Testis (tissue), 2 donors: ENCODE data around the gene RET.

Experiments
- CTCF ChIP-seq, 3 experiments: fragments of 450-650 bp in 2 of 3; fragments of 200-600 bp in 1 of 3; sonication (generic) in 1 of 3; IDR thresholded peaks; one replicate each; pipeline ENCODE4 v1.5.1; 2016 to 2019; ENCODE audit warnings: antibody characterized with exemption in 3 of 3, mild to moderate bottlenecking in 2 of 3, moderate library complexity in 1 of 3
- POLR2A ChIP-seq: fragments of 450-650 bp; IDR thresholded peaks from one replicate; pipeline ENCODE4 v1.6.1; 2017; ENCODE audit warnings: antibody characterized with exemption, mild to moderate bottlenecking, moderate library complexity

- TF ChIP-seq CTCF (IDR thresholded peaks at IDR 0.05) (no peak), POLR2A (no peak)
These were observed 32.1 kb downstream of the RET start for GRCh38 chr10:43108951-43109350.
